ENCODE measurements around the gene ATP8A1.

ATP8A1 gene

GRCh38 chr4:42543126-42543525 is 113.8 kb downstream of the ATP8A1 start:
- Mint-ChIP-seq H3K4me3 (no peak overlapping the region), H3K27ac (no peak overlapping the region), H3K4me1 (peaks cover 4% of the 10 kb centered on the region), H3K36me3 (peaks cover 45% of the 10 kb centered on the region), H3K9me3 (no peaks in the 10 kb centered on the region)
- no peak for ATAC-seq
- no peak for DNase-seq (ENCODE audit: low spot score in 2 of 2)

- Mint-ChIP-seq H3K4me3 (no peak overlapping the region), H3K27ac (peak overlapping the region; percentile 35), H3K36me3 (peaks cover 52% of the 10 kb centered on the region), H3K4me1 (peaks cover 12% of the 10 kb centered on the region), H3K9me3 (no peaks in the 10 kb centered on the region)
- ATAC-seq (no peak), DNase-seq (ENCODE audit: low spot score in 2 of 2) (no peak)
These were observed 115.3 kb downstream of the ATP8A1 start for GRCh38 chr4:42541647-42542046.

GRCh38 chr4:42533042-42533441 is 123.9 kb downstream of the ATP8A1 start:
- peak overlapping the region; percentile 23 for H3K27ac Mint-ChIP-seq
- H3K4me3 Mint-ChIP-seq = no peak overlapping the region
- H3K4me1 Mint-ChIP-seq = peaks cover 17% of the 10 kb centered on the region
- DNase-seq (ENCODE audit: low spot score in 2 of 2) = no peak
- no peaks in the 10 kb centered on the region for H3K9me3 Mint-ChIP-seq
- H3K36me3 Mint-ChIP-seq = peaks cover 82% of the 10 kb centered on the region
- ATAC-seq = no peak

GRCh38 chr4:42531341-42532030 is 125.4 kb downstream of the ATP8A1 start:
- Mint-ChIP-seq H3K36me3 (peaks cover 79% of the 10 kb centered on the region), H3K9me3 (no peaks in the 10 kb centered on the region), H3K4me1 (peaks cover 10% of the 10 kb centered on the region), H3K27ac (peak overlapping the region; percentile 34), H3K4me3 (no peak overlapping the region)
- DNase-seq (ENCODE audit: low spot score in 2 of 2) (no peak), ATAC-seq (no peak)

- H3K4me3 Mint-ChIP-seq = no peak overlapping the region
- H3K9me3 Mint-ChIP-seq = no peaks in the 10 kb centered on the region
- ATAC-seq (no peak), DNase-seq (ENCODE audit: low spot score in 2 of 2) (no peak)
- no peaks in the 10 kb centered on the region for H3K4me1 Mint-ChIP-seq
- H3K27ac Mint-ChIP-seq = peak overlapping the region; percentile 15
- peaks cover 65% of the 10 kb centered on the region for H3K36me3 Mint-ChIP-seq
These were observed 133.7 kb downstream of the ATP8A1 start for GRCh38 chr4:42523066-42523718.

GRCh38 chr4:42519803-42520417 is 137.0 kb downstream of the ATP8A1 start:
- H3K27ac Mint-ChIP-seq = peak overlapping the region; percentile 37
- H3K4me3 Mint-ChIP-seq = no peak overlapping the region
- DNase-seq (ENCODE audit: low spot score in 2 of 2) (peak; percentile 30 to 75), ATAC-seq (no peak)
- no peaks in the 10 kb centered on the region for H3K9me3 Mint-ChIP-seq
- no peaks in the 10 kb centered on the region for H3K4me1 Mint-ChIP-seq
- peaks cover 67% of the 10 kb centered on the region for H3K36me3 Mint-ChIP-seq

- no peaks in the 10 kb centered on the region for H3K4me1 Mint-ChIP-seq
- H3K4me3 Mint-ChIP-seq = no peak overlapping the region
- H3K36me3 Mint-ChIP-seq = peaks cover 44% of the 10 kb centered on the region
- ATAC-seq (no peak), DNase-seq (ENCODE audit: low spot score in 2 of 2) (no peak)
- no peaks in the 10 kb centered on the region for H3K9me3 Mint-ChIP-seq
- H3K27ac Mint-ChIP-seq = no peak overlapping the region
These were observed 141.6 kb downstream of the ATP8A1 start for GRCh38 chr4:42515156-42515884.

- DNase-seq (ENCODE audit: low spot score in 2 of 2) (no peak), ATAC-seq (no peak)
- Mint-ChIP-seq H3K4me1 (no peaks in the 10 kb centered on the region), H3K9me3 (no peaks in the 10 kb centered on the region), H3K27ac (no peak overlapping the region), H3K4me3 (no peak overlapping the region), H3K36me3 (peaks cover 47% of the 10 kb centered on the region)
These were observed 143.0 kb downstream of the ATP8A1 start for GRCh38 chr4:42513748-42514492.

GRCh38 chr4:42512226-42512625 is 144.7 kb downstream of the ATP8A1 start:
- Mint-ChIP-seq H3K9me3 (no peaks in the 10 kb centered on the region), H3K4me3 (no peak overlapping the region), H3K36me3 (peaks cover 47% of the 10 kb centered on the region), H3K27ac (no peak overlapping the region), H3K4me1 (no peaks in the 10 kb centered on the region)
- ATAC-seq (no peak), DNase-seq (ENCODE audit: low spot score in 2 of 2) (no peak)

GRCh38 chr4:42510225-42510624 is 146.7 kb downstream of the ATP8A1 start:
- ATAC-seq = no peak
- H3K36me3 Mint-ChIP-seq = peaks cover 61% of the 10 kb centered on the region
- no peak overlapping the region for H3K27ac Mint-ChIP-seq
- no peaks in the 10 kb centered on the region for H3K4me1 Mint-ChIP-seq
- H3K9me3 Mint-ChIP-seq = no peaks in the 10 kb centered on the region
- no peak for DNase-seq (ENCODE audit: low spot score in 2 of 2)
- no peak overlapping the region for H3K4me3 Mint-ChIP-seq

- Mint-ChIP-seq H3K4me3 (no peak overlapping the region), H3K4me1 (peaks cover 4% of the 10 kb centered on the region), H3K27ac (no peak overlapping the region), H3K9me3 (no peaks in the 10 kb centered on the region), H3K36me3 (peaks cover 83% of the 10 kb centered on the region)
- ATAC-seq = no peak
- DNase-seq (ENCODE audit: low spot score in 2 of 2) = no peak
These were observed 155.1 kb downstream of the ATP8A1 start for GRCh38 chr4:42501624-42502401.

- no peaks in the 10 kb centered on the region for H3K9me3 Mint-ChIP-seq
- H3K27ac Mint-ChIP-seq = no peak overlapping the region
- no peak overlapping the region for H3K4me3 Mint-ChIP-seq
- no peak for ATAC-seq
- H3K4me1 Mint-ChIP-seq = peaks cover 4% of the 10 kb centered on the region
- H3K36me3 Mint-ChIP-seq = peaks cover 74% of the 10 kb centered on the region
- no peak for DNase-seq (ENCODE audit: low spot score in 2 of 2)
These were observed 158.9 kb downstream of the ATP8A1 start for GRCh38 chr4:42498040-42498439.

- Mint-ChIP-seq H3K9me3 (no peaks in the 10 kb centered on the region), H3K36me3 (peaks cover 74% of the 10 kb centered on the region), H3K4me1 (peaks cover 4% of the 10 kb centered on the region), H3K27ac (no peak overlapping the region), H3K4me3 (no peak overlapping the region)
- no peak for ATAC-seq
- no peak for DNase-seq (ENCODE audit: low spot score in 2 of 2)
These were observed 159.6 kb downstream of the ATP8A1 start for GRCh38 chr4:42497142-42497910.

GRCh38 chr4:42492962-42493361 is 163.9 kb downstream of the ATP8A1 start:
- no peak for DNase-seq (ENCODE audit: low spot score in 2 of 2)
- H3K4me1 Mint-ChIP-seq = peaks cover 22% of the 10 kb centered on the region
- H3K36me3 Mint-ChIP-seq = peaks cover 64% of the 10 kb centered on the region
- H3K4me3 Mint-ChIP-seq = no peak overlapping the region
- H3K27ac Mint-ChIP-seq = no peak overlapping the region
- H3K9me3 Mint-ChIP-seq = no peaks in the 10 kb centered on the region
- ATAC-seq = no peak
